SU-DHL-6 (cell line): ENCODE measurements around the gene VTI1A.

Experiments used
- EZH2phosphoT487 ChIP-seq: fragments of 200-600 bp; sonication (generic), shearing (Covaris generic); conservative IDR thresholded peaks from 2 replicates; pipeline ENCODE4 v1.6.1; 2018; ENCODE audit warnings: mild to moderate bottlenecking, antibody characterized with exemption, low read length, moderate library complexity, mixed read lengths
- TF ChIP-seq, protein P1 (sequence below): fragments of 200-600 bp; sonication (generic); IDR thresholded peaks from one replicate; pipeline ENCODE4 v1.5.1; 2017; ENCODE audit warnings: antibody characterized with exemption, mild to moderate bottlenecking, low read length, moderate library complexity; ENCODE audit not compliant: insufficient read depth, poor library complexity, severe bottlenecking

GRCh38 chr10:112849546-112849945, 402.5 kb downstream of the VTI1A start:
- TF ChIP-seq, protein P1, sequence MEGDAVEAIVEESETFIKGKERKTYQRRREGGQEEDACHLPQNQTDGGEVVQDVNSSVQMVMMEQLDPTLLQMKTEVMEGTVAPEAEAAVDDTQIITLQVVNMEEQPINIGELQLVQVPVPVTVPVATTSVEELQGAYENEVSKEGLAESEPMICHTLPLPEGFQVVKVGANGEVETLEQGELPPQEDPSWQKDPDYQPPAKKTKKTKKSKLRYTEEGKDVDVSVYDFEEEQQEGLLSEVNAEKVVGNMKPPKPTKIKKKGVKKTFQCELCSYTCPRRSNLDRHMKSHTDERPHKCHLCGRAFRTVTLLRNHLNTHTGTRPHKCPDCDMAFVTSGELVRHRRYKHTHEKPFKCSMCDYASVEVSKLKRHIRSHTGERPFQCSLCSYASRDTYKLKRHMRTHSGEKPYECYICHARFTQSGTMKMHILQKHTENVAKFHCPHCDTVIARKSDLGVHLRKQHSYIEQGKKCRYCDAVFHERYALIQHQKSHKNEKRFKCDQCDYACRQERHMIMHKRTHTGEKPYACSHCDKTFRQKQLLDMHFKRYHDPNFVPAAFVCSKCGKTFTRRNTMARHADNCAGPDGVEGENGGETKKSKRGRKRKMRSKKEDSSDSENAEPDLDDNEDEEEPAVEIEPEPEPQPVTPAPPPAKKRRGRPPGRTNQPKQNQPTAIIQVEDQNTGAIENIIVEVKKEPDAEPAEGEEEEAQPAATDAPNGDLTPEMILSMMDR, result no peak
- no peak for TF ChIP-seq EZH2phosphoT487
